Posterior vena cava (tissue), 2 donors: Measurements from ENCODE around the gene RNLS. TPM values are rescaled to one million over a fixed set of nuclear protein-coding genes. Genes with fewer than 3 reads are reported as not detected.
"Not testable (repeated sequence)": the region's sequence is repeated elsewhere in the genome, so short reads cannot be mapped to it uniquely, and the experiment has no call there.

Experiments
- DNase-seq: peaks from one replicate; pipeline ENCODE4 v3.0.0-alpha.2; 2020; ENCODE audit warnings: low spot score
- intact Hi-C, 2 donors: fragments of 100-400 bp; cut with DNase I; formaldehyde crosslinking; loops; one replicate each; pipeline versions ENCODE4 v1.14.1 to v1.14.2; 2022 to 2023
- total RNA-seq, 2 donors: library from RNA; stranded (reverse); fragmentation: NEBNext Ultra II Directional; extraction: Animal tissue kit (Norgen Biotek cat#: 25700); gene quantifications; one replicate each; pipeline ENCODE4 v1.2.1, GENCODE V29; 2021
- donor health status: DM: yes; HTN: yes; CAD: no.
- donor health status: DM: yes; HTN: yes; CAD: no.

RNLS gene
- total RNA-seq, 2 donors from 2014 or later, result 6.3 to 11.2 TPM

- intact Hi-C loops, result no loop called here
- no peak for DNase-seq
Measured at GRCh38 chr10:88336334-88336733, 246.8 kb downstream of the RNLS start.

- intact Hi-C loops, result no loop called here
- DNase-seq, result no peak
Measured at GRCh38 chr10:88333248-88333630, 249.9 kb downstream of the RNLS start.

GRCh38 chr10:88332503-88333247 lies 250.4 kb downstream of the RNLS start:
- intact Hi-C loops, result no loop called here

GRCh38 chr10:88330174-88330573 lies 252.9 kb downstream of the RNLS start:
- no peak for DNase-seq
- intact Hi-C loops, result no loop called here

More at GRCh38 chr10:88332503-88333247, 250.4 kb downstream of the RNLS start:
- DNase-seq, result no peak

- intact Hi-C loops, result no loop called here
- DNase-seq, result no peak
Measured at GRCh38 chr10:88322324-88323063, 260.6 kb downstream of the RNLS start.

- DNase-seq, result no peak
- intact Hi-C loops, result no loop called here
Measured at GRCh38 chr10:88319960-88320517, 263.1 kb downstream of the RNLS start.

GRCh38 chr10:88318803-88319202 lies 264.3 kb downstream of the RNLS start:
- no peak for DNase-seq
- intact Hi-C loops, result no loop called here

GRCh38 chr10:88317099-88317498 lies 266.0 kb downstream of the RNLS start:
- intact Hi-C loops, result no loop called here
- DNase-seq, result no peak

GRCh38 chr10:88316292-88316861 lies 266.7 kb downstream of the RNLS start:
- intact Hi-C loops, result no loop called here
- DNase-seq, result no peak

- intact Hi-C loops, result no loop called here
Measured at GRCh38 chr10:88315755-88316154, 267.4 kb downstream of the RNLS start.

GRCh38 chr10:88314362-88314761 lies 268.8 kb downstream of the RNLS start:
- no peak for DNase-seq
- intact Hi-C loops, result no loop called here

More at GRCh38 chr10:88315755-88316154, 267.4 kb downstream of the RNLS start:
- no peak for DNase-seq

GRCh38 chr10:88313878-88314277 lies 269.2 kb downstream of the RNLS start:
- intact Hi-C loops, result no loop called here

GRCh38 chr10:88312855-88313254 lies 270.3 kb downstream of the RNLS start:
- intact Hi-C loops, result no loop called here
- no peak for DNase-seq

More at GRCh38 chr10:88313878-88314277, 269.2 kb downstream of the RNLS start:
- no peak for DNase-seq

GRCh38 chr10:88311264-88311663 lies 271.9 kb downstream of the RNLS start:
- no peak for DNase-seq
- intact Hi-C loops, result loop anchor here in 1 of 2 donors (1.0 kb wide), 1 partner anchor 81 kb away; no protein-coding TSS in a partner anchor

- intact Hi-C loops, result no loop called here
- DNase-seq, result no peak
Measured at GRCh38 chr10:88309365-88309764, 273.8 kb downstream of the RNLS start.

- intact Hi-C loops, DNase-seq: not testable (repeated sequence)
Measured at GRCh38 chr10:88308361-88308760, 274.8 kb downstream of the RNLS start.

- intact Hi-C loops, result no loop called here
Measured at GRCh38 chr10:88299787-88300186, 283.3 kb downstream of the RNLS start.

GRCh38 chr10:88297103-88297502 lies 286.0 kb downstream of the RNLS start:
- no peak for DNase-seq
- intact Hi-C loops, result no loop called here

More at GRCh38 chr10:88299787-88300186, 283.3 kb downstream of the RNLS start:
- no peak for DNase-seq

GRCh38 chr10:88293651-88294230 lies 289.4 kb downstream of the RNLS start:
- intact Hi-C loops, result no loop called here
- DNase-seq, result no peak

GRCh38 chr10:88293073-88293472 lies 290.0 kb downstream of the RNLS start:
- intact Hi-C loops, result no loop called here
- DNase-seq, result no peak
